Stimulated activated naive CD4-positive, alpha-beta T cell treated with Interleukin-2 at 50 U/mL for 16 hours (primary cell): ENCODE measurements around the gene MRPL41.
"Not testable (repeated sequence)": the region's sequence is repeated elsewhere in the genome, so short reads cannot be mapped to it uniquely, and the experiment has no call there.

Experiments used
- DNase-seq: peaks from one replicate; lab custom pipeline; 2025; lab: John Stamatoyannopoulos, UW

The MRPL41 gene

GRCh38 chr9:137553654-137554053 is 2.0 kb downstream of the MRPL41 start:
- not testable (repeated sequence) for DNase-seq

GRCh38 chr9:137554349-137554748 is 2.7 kb downstream of the MRPL41 start:
- no peak for DNase-seq

GRCh38 chr9:137555179-137555578 is 3.5 kb downstream of the MRPL41 start:
- DNase-seq = no peak

- DNase-seq = no peak
These were observed 4.6 kb downstream of the MRPL41 start for GRCh38 chr9:137556069-137556838.

GRCh38 chr9:137558127-137558526 is 6.4 kb downstream of the MRPL41 start:
- no peak for DNase-seq

GRCh38 chr9:137564134-137564533 is 12.5 kb downstream of the MRPL41 start:
- no peak for DNase-seq

- no peak for DNase-seq
These were observed 13.2 kb downstream of the MRPL41 start for GRCh38 chr9:137564817-137565411.

GRCh38 chr9:137568445-137568844 is 16.8 kb downstream of the MRPL41 start:
- DNase-seq = not testable (repeated sequence)

GRCh38 chr9:137569609-137570203 is 18.0 kb downstream of the MRPL41 start:
- DNase-seq = no peak

- DNase-seq = no peak
These were observed 18.9 kb downstream of the MRPL41 start for GRCh38 chr9:137570566-137570965.

- DNase-seq = no peak
These were observed 22.5 kb downstream of the MRPL41 start for GRCh38 chr9:137574192-137574591.

- DNase-seq = no peak
These were observed 23.7 kb downstream of the MRPL41 start for GRCh38 chr9:137575364-137575715.

- no peak for DNase-seq
These were observed 24.2 kb downstream of the MRPL41 start for GRCh38 chr9:137575716-137576411.

- DNase-seq = peak; percentile 96
These were observed 27.0 kb downstream of the MRPL41 start, which contains the start of gene DPH7 for GRCh38 chr9:137578518-137579258. Gene DPH7 (minus strand): TSS chr9:137578925. CDS start chr9:137578777, 148 bp downstream.

- no peak for DNase-seq
These were observed 27.6 kb downstream of the MRPL41 start for GRCh38 chr9:137579259-137579604.

- DNase-seq = no peak
These were observed 28.7 kb downstream of the MRPL41 start for GRCh38 chr9:137580209-137580953.

GRCh38 chr9:137580954-137581322 is 29.3 kb downstream of the MRPL41 start:
- no peak for DNase-seq

- DNase-seq = no peak
These were observed 29.9 kb downstream of the MRPL41 start for GRCh38 chr9:137581361-137582285.

GRCh38 chr9:137582286-137582860 is 30.7 kb downstream of the MRPL41 start:
- DNase-seq = no peak

- no peak for DNase-seq
These were observed 31.7 kb downstream of the MRPL41 start for GRCh38 chr9:137583347-137583746.
